ENCODE measurements around the gene TRAK1. TPM values are rescaled to one million over a fixed set of nuclear protein-coding genes. Genes with fewer than 3 reads are reported as not detected.

The TRAK1 gene
- total RNA-seq, 2 donors from 2014 or later = 17.4 to 23.8 TPM

GRCh38 chr3:42190701-42191442, 99.7 kb downstream of the TRAK1 start:
- peaks cover 60% of the 10 kb centered on the region for H3K36me3 Mint-ChIP-seq (ENCODE audit: low read depth)
- no peaks in the 10 kb centered on the region for H3K4me1 Mint-ChIP-seq
- no peak overlapping the region for H3K27ac Mint-ChIP-seq
- no peak overlapping the region for H3K4me3 Mint-ChIP-seq
- ATAC-seq (replicated peaks) = peak; percentile 70
- H3K27me3 Mint-ChIP-seq = no peaks in the 10 kb centered on the region
- no peaks in the 10 kb centered on the region for H3K9me3 Mint-ChIP-seq

- H3K4me3 Mint-ChIP-seq = no peak overlapping the region
- peaks cover 65% of the 10 kb centered on the region for H3K36me3 Mint-ChIP-seq (ENCODE audit: low read depth)
- no peaks in the 10 kb centered on the region for H3K27me3 Mint-ChIP-seq
- H3K9me3 Mint-ChIP-seq = no peaks in the 10 kb centered on the region
- peak; percentile 7 for ATAC-seq (replicated peaks)
- H3K4me1 Mint-ChIP-seq = no peaks in the 10 kb centered on the region
- no peak overlapping the region for H3K27ac Mint-ChIP-seq
Measured at GRCh38 chr3:42191443-42191747, 100.2 kb downstream of the TRAK1 start.

GRCh38 chr3:42192334-42193200, 101.4 kb downstream of the TRAK1 start:
- peaks cover 72% of the 10 kb centered on the region for H3K36me3 Mint-ChIP-seq (ENCODE audit: low read depth)
- no peak for ATAC-seq (replicated peaks)
- H3K4me1 Mint-ChIP-seq = no peaks in the 10 kb centered on the region
- no peaks in the 10 kb centered on the region for H3K27me3 Mint-ChIP-seq
- no peak overlapping the region for H3K4me3 Mint-ChIP-seq
- H3K27ac Mint-ChIP-seq = no peak overlapping the region
- no peaks in the 10 kb centered on the region for H3K9me3 Mint-ChIP-seq

GRCh38 chr3:42194943-42195510, 103.9 kb downstream of the TRAK1 start:
- H3K27me3 Mint-ChIP-seq = no peaks in the 10 kb centered on the region
- H3K36me3 Mint-ChIP-seq (ENCODE audit: low read depth) = peaks cover 82% of the 10 kb centered on the region
- H3K4me1 Mint-ChIP-seq = no peaks in the 10 kb centered on the region
- ATAC-seq (replicated peaks) = no peak
- no peak overlapping the region for H3K4me3 Mint-ChIP-seq
- no peaks in the 10 kb centered on the region for H3K9me3 Mint-ChIP-seq
- no peak overlapping the region for H3K27ac Mint-ChIP-seq

GRCh38 chr3:42195879-42196330, 104.7 kb downstream of the TRAK1 start:
- Mint-ChIP-seq H3K27ac (no peak overlapping the region), H3K9me3 (no peaks in the 10 kb centered on the region), H3K4me3 (no peak overlapping the region), H3K27me3 (no peaks in the 10 kb centered on the region), H3K36me3 (ENCODE audit: low read depth) (peaks cover 87% of the 10 kb centered on the region), H3K4me1 (no peaks in the 10 kb centered on the region)
- no peak for ATAC-seq (replicated peaks)

GRCh38 chr3:42198709-42199108, 107.6 kb downstream of the TRAK1 start:
- H3K27ac Mint-ChIP-seq = no peak overlapping the region
- no peaks in the 10 kb centered on the region for H3K27me3 Mint-ChIP-seq
- peaks cover 95% of the 10 kb centered on the region for H3K36me3 Mint-ChIP-seq (ENCODE audit: low read depth)
- no peaks in the 10 kb centered on the region for H3K4me1 Mint-ChIP-seq
- no peaks in the 10 kb centered on the region for H3K9me3 Mint-ChIP-seq
- no peak for ATAC-seq (replicated peaks)
- no peak overlapping the region for H3K4me3 Mint-ChIP-seq

- H3K4me3 Mint-ChIP-seq = no peak overlapping the region
- no peak overlapping the region for H3K27ac Mint-ChIP-seq
- ATAC-seq (replicated peaks) = no peak
- no peaks in the 10 kb centered on the region for H3K4me1 Mint-ChIP-seq
- no peaks in the 10 kb centered on the region for H3K27me3 Mint-ChIP-seq
- H3K36me3 Mint-ChIP-seq (ENCODE audit: low read depth) = peaks cover 78% of the 10 kb centered on the region
- no peaks in the 10 kb centered on the region for H3K9me3 Mint-ChIP-seq
Measured at GRCh38 chr3:42202217-42202865, 111.2 kb downstream of the TRAK1 start.

GRCh38 chr3:42204867-42205599, 113.9 kb downstream of the TRAK1 start:
- H3K4me3 Mint-ChIP-seq = no peak overlapping the region
- H3K4me1 Mint-ChIP-seq = no peaks in the 10 kb centered on the region
- no peak for ATAC-seq (replicated peaks)
- peak overlapping the region; percentile 2 for H3K27ac Mint-ChIP-seq
- no peaks in the 10 kb centered on the region for H3K27me3 Mint-ChIP-seq
- H3K36me3 Mint-ChIP-seq (ENCODE audit: low read depth) = peaks cover 74% of the 10 kb centered on the region
- no peaks in the 10 kb centered on the region for H3K9me3 Mint-ChIP-seq

GRCh38 chr3:42205800-42206514, 114.8 kb downstream of the TRAK1 start:
- Mint-ChIP-seq H3K4me3 (no peak overlapping the region), H3K27ac (peak overlapping the region; percentile 2), H3K9me3 (no peaks in the 10 kb centered on the region), H3K36me3 (ENCODE audit: low read depth) (peaks cover 74% of the 10 kb centered on the region), H3K27me3 (no peaks in the 10 kb centered on the region), H3K4me1 (no peaks in the 10 kb centered on the region)
- ATAC-seq (replicated peaks) = no peak

- Mint-ChIP-seq H3K27me3 (no peaks in the 10 kb centered on the region), H3K4me3 (no peak overlapping the region), H3K4me1 (no peaks in the 10 kb centered on the region), H3K9me3 (no peaks in the 10 kb centered on the region), H3K27ac (peak overlapping the region; percentile 43), H3K36me3 (ENCODE audit: low read depth) (peaks cover 67% of the 10 kb centered on the region)
- ATAC-seq (replicated peaks) = no peak
Measured at GRCh38 chr3:42209917-42210316, 118.8 kb downstream of the TRAK1 start.

- H3K36me3 Mint-ChIP-seq (ENCODE audit: low read depth) = peaks cover 64% of the 10 kb centered on the region
- peaks cover under 1% of the 10 kb centered on the region for H3K4me1 Mint-ChIP-seq
- no peaks in the 10 kb centered on the region for H3K27me3 Mint-ChIP-seq
- ATAC-seq (replicated peaks) = no peak
- no peaks in the 10 kb centered on the region for H3K9me3 Mint-ChIP-seq
- H3K27ac Mint-ChIP-seq = no peak overlapping the region
- no peak overlapping the region for H3K4me3 Mint-ChIP-seq
Measured at GRCh38 chr3:42210726-42211125, 119.6 kb downstream of the TRAK1 start.

GRCh38 chr3:42213417-42213816, 122.3 kb downstream of the TRAK1 start:
- H3K36me3 Mint-ChIP-seq (ENCODE audit: low read depth) = peaks cover 61% of the 10 kb centered on the region
- no peak overlapping the region for H3K4me3 Mint-ChIP-seq
- H3K27me3 Mint-ChIP-seq = no peaks in the 10 kb centered on the region
- no peak for ATAC-seq (replicated peaks)
- H3K4me1 Mint-ChIP-seq = peaks cover 7% of the 10 kb centered on the region
- H3K27ac Mint-ChIP-seq = peak overlapping the region; percentile 47
- no peaks in the 10 kb centered on the region for H3K9me3 Mint-ChIP-seq

GRCh38 chr3:42214064-42214463, 122.9 kb downstream of the TRAK1 start:
- H3K27ac Mint-ChIP-seq = peak overlapping the region; percentile 47
- no peak for ATAC-seq (replicated peaks)
- peaks cover 7% of the 10 kb centered on the region for H3K4me1 Mint-ChIP-seq
- H3K9me3 Mint-ChIP-seq = no peaks in the 10 kb centered on the region
- peaks cover 54% of the 10 kb centered on the region for H3K36me3 Mint-ChIP-seq (ENCODE audit: low read depth)
- no peaks in the 10 kb centered on the region for H3K27me3 Mint-ChIP-seq
- H3K4me3 Mint-ChIP-seq = no peak overlapping the region
